ENCODE data around the gene ARL6IP5. TPM values are rescaled to one million over a fixed set of nuclear protein-coding genes. Genes with fewer than 3 reads are reported as not detected.

Gene ARL6IP5
- total and polyA plus RNA-seq, 9 of the 15 experiments (the other 6 are each of a cell fraction or from before 2014, with no cell fraction given) = 10.3 to 54.0 (median 12.7) TPM

DNA sequence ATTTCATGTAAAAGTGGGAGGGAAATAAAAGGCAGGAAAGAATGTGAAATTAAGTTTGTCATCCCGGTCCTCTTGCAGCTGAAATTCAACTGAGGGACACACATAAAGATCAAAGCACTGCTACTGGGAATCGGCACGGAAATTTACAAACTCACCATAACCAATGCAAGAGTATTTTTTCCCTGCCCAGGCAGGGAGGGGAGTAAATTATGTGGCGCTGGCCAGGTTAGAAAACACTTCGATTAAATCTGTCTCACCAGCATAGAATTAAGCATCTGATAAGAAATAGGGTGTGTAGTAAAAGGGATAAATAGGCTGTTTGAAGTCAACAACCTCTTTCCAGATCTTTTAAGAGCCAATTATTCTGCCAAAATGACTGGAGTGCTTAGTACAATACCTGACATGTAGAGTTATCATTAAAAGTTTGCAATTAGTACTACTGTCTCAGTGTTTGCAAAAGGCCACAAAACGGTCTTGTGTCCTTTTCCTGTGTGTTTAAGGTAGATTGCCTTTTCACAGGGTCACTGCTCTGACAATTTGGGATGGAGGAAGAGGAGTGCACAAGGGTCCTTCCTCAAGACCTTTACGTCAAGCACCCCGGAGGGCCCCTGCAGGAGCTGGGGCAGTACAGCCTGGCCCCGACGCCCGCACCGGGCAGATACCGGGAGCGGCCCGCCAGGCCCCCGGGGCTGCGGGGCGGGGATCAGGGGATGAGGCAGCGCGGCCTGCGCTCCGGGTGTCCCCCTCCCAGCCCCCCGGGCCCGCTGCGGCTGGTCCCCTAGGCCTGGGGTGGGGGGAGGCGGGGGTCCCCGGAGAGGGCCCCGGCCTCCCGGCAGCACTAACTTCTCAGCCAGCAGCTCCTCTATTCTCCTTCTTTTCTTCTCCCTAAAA, 5.2 kb upstream of the ARL6IP5 start (continued):
- TF ChIP-seq, protein P1, sequence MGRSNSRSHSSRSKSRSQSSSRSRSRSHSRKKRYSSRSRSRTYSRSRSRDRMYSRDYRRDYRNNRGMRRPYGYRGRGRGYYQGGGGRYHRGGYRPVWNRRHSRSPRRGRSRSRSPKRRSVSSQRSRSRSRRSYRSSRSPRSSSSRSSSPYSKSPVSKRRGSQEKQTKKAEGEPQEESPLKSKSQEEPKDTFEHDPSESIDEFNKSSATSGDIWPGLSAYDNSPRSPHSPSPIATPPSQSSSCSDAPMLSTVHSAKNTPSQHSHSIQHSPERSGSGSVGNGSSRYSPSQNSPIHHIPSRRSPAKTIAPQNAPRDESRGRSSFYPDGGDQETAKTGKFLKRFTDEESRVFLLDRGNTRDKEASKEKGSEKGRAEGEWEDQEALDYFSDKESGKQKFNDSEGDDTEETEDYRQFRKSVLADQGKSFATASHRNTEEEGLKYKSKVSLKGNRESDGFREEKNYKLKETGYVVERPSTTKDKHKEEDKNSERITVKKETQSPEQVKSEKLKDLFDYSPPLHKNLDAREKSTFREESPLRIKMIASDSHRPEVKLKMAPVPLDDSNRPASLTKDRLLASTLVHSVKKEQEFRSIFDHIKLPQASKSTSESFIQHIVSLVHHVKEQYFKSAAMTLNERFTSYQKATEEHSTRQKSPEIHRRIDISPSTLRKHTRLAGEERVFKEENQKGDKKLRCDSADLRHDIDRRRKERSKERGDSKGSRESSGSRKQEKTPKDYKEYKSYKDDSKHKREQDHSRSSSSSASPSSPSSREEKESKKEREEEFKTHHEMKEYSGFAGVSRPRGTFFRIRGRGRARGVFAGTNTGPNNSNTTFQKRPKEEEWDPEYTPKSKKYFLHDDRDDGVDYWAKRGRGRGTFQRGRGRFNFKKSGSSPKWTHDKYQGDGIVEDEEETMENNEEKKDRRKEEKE (IDR thresholded peaks at IDR 0.05; ENCODE audit: borderline replicate concordance in 1 of 2, control insufficient read depth in 1 of 2, low read depth in 2 of 2, low read length in 1 of 2) = 0 out of 4 replicates have a peak, but pooled peaks of 1 of the 2 experiments have one; percentile 53
- TF ChIP-seq GABPB1 (CRISPR knock-in tag; IDR thresholded peaks at IDR 0.05) = 0 out of 2 replicates have a peak, but pooled peaks have one; percentile 28
- no peak for TF ChIP-seq BRCA1 (IDR thresholded peaks at IDR 0.05)
- TF ChIP-seq BRCA1 (CRISPR knock-in tag; IDR thresholded peaks at IDR 0.05) = no peak
- TF ChIP-seq KDM5B (IDR thresholded peaks at IDR 0.05; ENCODE audit: insufficient replicate concordance, low read depth, low read length) = peak; percentile 23
- peak; percentile 44; the same call in 1 of the 2 replicates for TF ChIP-seq ZBTB7A (IDR thresholded peaks at IDR 0.05; ENCODE audit: borderline replicate concordance, control insufficient read depth, low read depth, low read length)
- no peak for TF ChIP-seq SMARCA4 (IDR thresholded peaks at IDR 0.05)
- TF ChIP-seq NCOA2 (IDR thresholded peaks at IDR 0.05; ENCODE audit: partially characterized antibody in 2 of 2) = peak in 1 of 2 experiments; percentile 39
- TF ChIP-seq POLR2G (IDR thresholded peaks at IDR 0.05; ENCODE audit: low read depth, low read length) = peak; percentile 45; the same call in 1 of the 2 replicates
- TF ChIP-seq TAF9B (IDR thresholded peaks at IDR 0.05; ENCODE audit: partially characterized antibody) = peak; percentile 26
- TF ChIP-seq, protein P2, sequence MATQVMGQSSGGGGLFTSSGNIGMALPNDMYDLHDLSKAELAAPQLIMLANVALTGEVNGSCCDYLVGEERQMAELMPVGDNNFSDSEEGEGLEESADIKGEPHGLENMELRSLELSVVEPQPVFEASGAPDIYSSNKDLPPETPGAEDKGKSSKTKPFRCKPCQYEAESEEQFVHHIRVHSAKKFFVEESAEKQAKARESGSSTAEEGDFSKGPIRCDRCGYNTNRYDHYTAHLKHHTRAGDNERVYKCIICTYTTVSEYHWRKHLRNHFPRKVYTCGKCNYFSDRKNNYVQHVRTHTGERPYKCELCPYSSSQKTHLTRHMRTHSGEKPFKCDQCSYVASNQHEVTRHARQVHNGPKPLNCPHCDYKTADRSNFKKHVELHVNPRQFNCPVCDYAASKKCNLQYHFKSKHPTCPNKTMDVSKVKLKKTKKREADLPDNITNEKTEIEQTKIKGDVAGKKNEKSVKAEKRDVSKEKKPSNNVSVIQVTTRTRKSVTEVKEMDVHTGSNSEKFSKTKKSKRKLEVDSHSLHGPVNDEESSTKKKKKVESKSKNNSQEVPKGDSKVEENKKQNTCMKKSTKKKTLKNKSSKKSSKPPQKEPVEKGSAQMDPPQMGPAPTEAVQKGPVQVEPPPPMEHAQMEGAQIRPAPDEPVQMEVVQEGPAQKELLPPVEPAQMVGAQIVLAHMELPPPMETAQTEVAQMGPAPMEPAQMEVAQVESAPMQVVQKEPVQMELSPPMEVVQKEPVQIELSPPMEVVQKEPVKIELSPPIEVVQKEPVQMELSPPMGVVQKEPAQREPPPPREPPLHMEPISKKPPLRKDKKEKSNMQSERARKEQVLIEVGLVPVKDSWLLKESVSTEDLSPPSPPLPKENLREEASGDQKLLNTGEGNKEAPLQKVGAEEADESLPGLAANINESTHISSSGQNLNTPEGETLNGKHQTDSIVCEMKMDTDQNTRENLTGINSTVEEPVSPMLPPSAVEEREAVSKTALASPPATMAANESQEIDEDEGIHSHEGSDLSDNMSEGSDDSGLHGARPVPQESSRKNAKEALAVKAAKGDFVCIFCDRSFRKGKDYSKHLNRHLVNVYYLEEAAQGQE (IDR thresholded peaks at IDR 0.05; ENCODE audit: borderline replicate concordance) = no peak
- TF ChIP-seq, protein P2 (CRISPR knock-in tag; IDR thresholded peaks at IDR 0.05; ENCODE audit: low read depth) = no peak
- peak; percentile 34; the same call in 1 of the 2 replicates for TF ChIP-seq LEF1 (IDR thresholded peaks at IDR 0.05)
- TF ChIP-seq KLF6 (CRISPR knock-in tag; IDR thresholded peaks at IDR 0.05; ENCODE audit: borderline replicate concordance) = no peak

All from K562 (cell line).